KMS-11 (cell line): ENCODE results near the gene TRPV3.

Source experiments
- H2AFZ ChIP-seq: fragments of 200-600 bp; sonication (generic); 2 replicates; pipeline ENCODE4 v1.6.1; 2016; ENCODE audit warnings: antibody characterized with exemption, mixed run types, low read depth
- H3K27ac ChIP-seq: fragments of 200-600 bp; sonication (generic); 2 replicates; pipeline ENCODE4 v1.6.1; 2016; ENCODE audit warnings: mild to moderate bottlenecking, mixed run types
- H3K27me3 ChIP-seq: fragments of 200-600 bp; sonication (generic); 2 replicates; pipeline ENCODE4 v1.6.1; 2017; ENCODE audit warnings: mild to moderate bottlenecking, low read depth, mixed run types, moderate library complexity; ENCODE audit not compliant: insufficient read depth
- H3K36me3 ChIP-seq: fragments of 200-600 bp; sonication (generic); 2 replicates; pipeline ENCODE4 v1.6.1; 2017; ENCODE audit warnings: mild to moderate bottlenecking, mixed run types; ENCODE audit not compliant: insufficient read depth
- H3K4me1 ChIP-seq: fragments of 200-600 bp; sonication (generic); 2 replicates; pipeline ENCODE4 v1.6.1; 2016; ENCODE audit warnings: mild to moderate bottlenecking, low read depth, mixed run types; ENCODE audit not compliant: poor library complexity, severe bottlenecking
- H3K4me2 ChIP-seq: fragments of 200-600 bp; sonication (generic); 2 replicates; pipeline ENCODE4 v1.7.0; 2016; ENCODE audit warnings: mild to moderate bottlenecking, mixed run types
- H3K4me3 ChIP-seq: fragments of 200-600 bp; sonication (generic); IDR thresholded peaks from 2 replicates; pipeline ENCODE4 v1.6.1; 2017; ENCODE audit warnings: low read depth, low read length, mixed read lengths; ENCODE audit not compliant: insufficient read depth
- H3K79me2 ChIP-seq: fragments of 200-600 bp; sonication (generic); 2 replicates; pipeline ENCODE4 v1.6.1; 2016; ENCODE audit warnings: low read depth, mixed run types; ENCODE audit not compliant: insufficient read depth
- H3K9ac ChIP-seq: fragments of 200-600 bp; sonication (generic); 2 replicates; pipeline ENCODE4 v1.6.1; 2016; ENCODE audit warnings: mild to moderate bottlenecking, mixed run types
- H4K20me1 ChIP-seq: fragments of 200-600 bp; sonication (generic); 2 replicates; pipeline ENCODE4 v1.6.1; 2016; ENCODE audit warnings: mild to moderate bottlenecking, mixed run types; ENCODE audit not compliant: insufficient read depth
- CTCF ChIP-seq: fragments of 200-600 bp; sonication (generic); conservative IDR thresholded peaks from 2 replicates; pipeline ENCODE4 v1.6.1; 2017; ENCODE audit warnings: low read depth, mild to moderate bottlenecking, antibody characterized with exemption, low read length, moderate library complexity, mixed read lengths

Gene TRPV3

DNA sequence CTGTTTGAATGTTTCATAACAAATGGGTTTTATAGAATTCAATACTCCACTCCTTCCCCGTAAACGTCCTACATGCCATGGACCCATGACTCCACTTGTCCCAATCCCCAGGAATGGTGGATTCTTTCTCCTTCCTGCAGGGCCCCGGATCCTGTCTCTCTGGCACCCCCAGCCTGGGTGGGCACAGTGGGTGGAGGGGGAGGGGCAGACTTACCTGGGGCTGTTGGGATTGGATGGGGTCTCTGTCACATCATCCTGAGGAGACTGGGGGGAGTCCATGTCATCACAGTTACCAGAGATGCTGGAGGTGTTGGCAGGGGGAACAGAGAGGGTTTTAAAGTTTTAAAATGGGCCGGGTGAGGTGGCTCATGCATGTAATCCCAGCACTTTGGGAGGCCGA is 13.2 kb downstream of the TRPV3 start:
- Histone ChIP-seq H3K4me1 (no peaks in the 10 kb centered on the region), H3K4me2 (no peak overlapping the region), H4K20me1 (no peaks in the 10 kb centered on the region), H3K79me2 (no peaks in the 10 kb centered on the region), H3K36me3 (no peaks in the 10 kb centered on the region), H3K4me3 (no peak overlapping the region), H3K9ac (no peak overlapping the region), H3K27me3 (no peaks in the 10 kb centered on the region), H2AFZ (no peak overlapping the region), H3K27ac (no peak overlapping the region)
- TF ChIP-seq CTCF = no peak

- no peak overlapping the region for H3K4me2 ChIP-seq
- H3K9ac ChIP-seq = no peak overlapping the region
- H4K20me1 ChIP-seq = no peaks in the 10 kb centered on the region
- no peak overlapping the region for H3K4me3 ChIP-seq
- H3K4me1 ChIP-seq = no peaks in the 10 kb centered on the region
- no peak overlapping the region for H2AFZ ChIP-seq
- no peak for TF ChIP-seq CTCF
- no peak overlapping the region for H3K27ac ChIP-seq
- H3K27me3 ChIP-seq = no peaks in the 10 kb centered on the region
- no peaks in the 10 kb centered on the region for H3K36me3 ChIP-seq
- H3K79me2 ChIP-seq = no peaks in the 10 kb centered on the region
These were observed 14.2 kb downstream of the TRPV3 start for GRCh38 chr17:3543453-3543852.

DNA sequence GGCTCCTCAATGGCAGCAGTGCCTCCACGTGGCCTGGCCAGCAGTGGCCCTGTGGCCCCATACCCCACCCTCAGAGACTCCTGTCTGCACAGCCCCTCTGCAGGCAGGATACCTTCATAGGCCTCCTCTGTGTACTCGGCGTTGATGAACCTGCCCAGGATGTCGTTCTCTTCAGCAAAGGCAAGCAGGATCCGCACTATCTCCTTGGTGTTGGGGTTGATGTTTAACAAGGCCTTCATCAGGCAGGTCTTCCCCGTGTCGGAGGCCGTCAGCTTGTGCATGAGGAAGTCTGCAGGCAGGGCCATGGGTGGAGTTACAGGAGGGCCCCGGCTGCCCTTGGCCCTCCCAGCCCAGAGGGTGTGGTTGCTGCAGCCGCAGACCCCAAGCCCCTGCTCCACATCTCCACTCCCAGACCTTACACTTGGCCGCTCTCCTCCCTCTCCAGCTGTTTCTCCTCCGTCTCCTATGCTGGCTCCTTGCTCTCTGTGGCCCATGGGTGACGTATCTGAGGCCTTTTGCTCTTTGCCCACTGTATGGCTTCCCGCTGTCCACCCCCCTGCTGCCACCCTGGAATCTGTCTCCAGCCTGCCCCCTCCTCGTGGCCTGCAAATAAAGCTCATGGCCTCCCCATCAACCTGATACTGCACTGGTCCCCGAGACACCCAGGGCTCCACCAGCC is 15.1 kb downstream of the TRPV3 start:
- Histone ChIP-seq H3K27ac (no peak overlapping the region), H3K36me3 (no peaks in the 10 kb centered on the region)
- no peak for TF ChIP-seq CTCF

DNA sequence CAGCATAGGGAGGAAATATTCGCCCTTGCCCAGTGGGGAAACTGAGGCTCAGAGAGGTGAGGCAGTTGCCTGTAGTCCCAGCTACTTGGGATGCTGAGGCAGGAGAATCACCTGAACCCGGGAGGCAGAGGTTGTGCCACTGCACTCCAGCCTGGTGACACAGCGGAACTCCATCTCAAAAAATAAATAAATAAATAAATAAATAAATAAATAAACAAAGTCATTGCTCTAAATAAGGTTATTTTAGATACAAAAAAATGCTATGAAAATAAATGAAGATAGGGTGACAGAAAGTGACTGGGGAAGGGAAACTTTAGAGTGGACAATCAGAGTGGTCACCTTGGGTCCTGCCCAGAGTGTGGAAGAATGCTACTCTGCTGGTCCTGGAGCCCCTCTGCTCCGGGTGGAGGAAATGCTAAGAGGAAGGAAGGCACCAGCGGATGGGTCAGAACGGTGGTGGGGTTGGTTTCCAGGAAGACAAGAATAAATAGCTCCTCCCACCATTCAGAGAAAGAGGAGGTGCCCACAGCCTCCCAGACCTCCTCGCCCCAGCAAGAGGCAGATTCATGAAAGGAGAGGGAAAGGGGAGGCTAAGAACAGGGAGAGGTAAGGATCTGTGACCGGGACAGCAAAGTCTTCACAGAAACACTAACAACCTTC is 17.6 kb downstream of the TRPV3 start:
- no peak overlapping the region for H2AFZ ChIP-seq
- H3K9ac ChIP-seq = no peak overlapping the region
- H3K36me3 ChIP-seq = no peaks in the 10 kb centered on the region
- H3K79me2 ChIP-seq = no peaks in the 10 kb centered on the region
- no peaks in the 10 kb centered on the region for H3K4me1 ChIP-seq
- no peaks in the 10 kb centered on the region for H4K20me1 ChIP-seq
- no peak overlapping the region for H3K27ac ChIP-seq
- no peak overlapping the region for H3K4me2 ChIP-seq
- no peak for TF ChIP-seq CTCF
- H3K4me3 ChIP-seq = no peak overlapping the region
- no peaks in the 10 kb centered on the region for H3K27me3 ChIP-seq

More for the DNA sequence above, 15.1 kb downstream of the TRPV3 start:
- H4K20me1 ChIP-seq = no peaks in the 10 kb centered on the region
- no peak overlapping the region for H3K4me2 ChIP-seq
- H3K27me3 ChIP-seq = no peaks in the 10 kb centered on the region
- no peak overlapping the region for H3K4me3 ChIP-seq
- H3K79me2 ChIP-seq = no peaks in the 10 kb centered on the region
- no peaks in the 10 kb centered on the region for H3K4me1 ChIP-seq
- H3K9ac ChIP-seq = no peak overlapping the region
- no peak overlapping the region for H2AFZ ChIP-seq
